Fibroblast of pulmonary artery (primary cell): ENCODE results near the gene LCNL1.
A peak's percentile ranks its signal among the peaks of the same experiment; 100 is the strongest.

Source experiments
- DNase-seq: peaks from one replicate; pipeline ENCODE4 v3.0.0-alpha.2; 2010; ENCODE audit warnings: low read depth
- H3K4me3 ChIP-seq: replicated peaks from 2 replicates; pipeline ENCODE4 v1.5.1; 2011; ENCODE audit warnings: low read depth, mild to moderate bottlenecking, control low read depth, low read length, moderate library complexity
- CTCF ChIP-seq: IDR thresholded peaks from 2 replicates; pipeline ENCODE4 v1.5.1; 2011; ENCODE audit warnings: mild to moderate bottlenecking, control low read depth, low read length, inconsistent platforms; ENCODE audit errors: missing control alignments

Gene LCNL1

GRCh38 chr9:136990242-136990911 lies 7.6 kb downstream of the LCNL1 start:
- no peak for TF ChIP-seq CTCF
- no peak overlapping the region for H3K4me3 ChIP-seq
- no peak for DNase-seq

- peak within 1 kb of the TSS; percentile 69 for H3K4me3 ChIP-seq
- peak; percentile 88 for DNase-seq
- no peak for TF ChIP-seq CTCF
Measured at GRCh38 chr9:136991993-136992818, 9.4 kb downstream of the LCNL1 start, which contains the start of gene PAXX. TSS of gene PAXX (plus strand) at chr9:136992422. CDS start at chr9:136992444, 22 bp downstream.

GRCh38 chr9:136992819-136993369 lies 10.1 kb downstream of the LCNL1 start:
- DNase-seq: no peak
- H3K4me3 ChIP-seq: peak overlapping the region; percentile 69

GRCh38 chr9:136994180-136994887 lies 11.5 kb downstream of the LCNL1 start:
- no peak for DNase-seq
- H3K4me3 ChIP-seq: no peak overlapping the region
- no peak for TF ChIP-seq CTCF

More at GRCh38 chr9:136992819-136993369, 10.1 kb downstream of the LCNL1 start:
- no peak for TF ChIP-seq CTCF

GRCh38 chr9:136994888-136995230 lies 12.1 kb downstream of the LCNL1 start:
- DNase-seq: no peak
- H3K4me3 ChIP-seq: no peak overlapping the region
- TF ChIP-seq CTCF: no peak

- DNase-seq: no peak
- no peak overlapping the region for H3K4me3 ChIP-seq
- TF ChIP-seq CTCF: no peak
Measured at GRCh38 chr9:136995362-136995761, 12.6 kb downstream of the LCNL1 start.
